D721Med (cell line): Measurements from ENCODE around the gene RIPOR2.

Experiments used
- DNase-seq: peaks from one replicate; pipeline ENCODE4 v3.0.0; 2011; ENCODE audit warnings: low spot score; ENCODE audit not compliant: insufficient read length
- FAIRE-seq: peaks from 2 replicates; lab custom pipeline; 2011; peaks lifted over from hg19 to GRCh38; lab: Jason Lieb, UNC
- TF ChIP-seq, protein P1 (sequence below): IDR thresholded peaks from 2 replicates; pipeline ENCODE4 v1.5.1; 2012; ENCODE audit warnings: mild to moderate bottlenecking, control low read depth; ENCODE audit not compliant: insufficient read depth; ENCODE audit errors: missing control alignments

The RIPOR2 gene

DNA sequence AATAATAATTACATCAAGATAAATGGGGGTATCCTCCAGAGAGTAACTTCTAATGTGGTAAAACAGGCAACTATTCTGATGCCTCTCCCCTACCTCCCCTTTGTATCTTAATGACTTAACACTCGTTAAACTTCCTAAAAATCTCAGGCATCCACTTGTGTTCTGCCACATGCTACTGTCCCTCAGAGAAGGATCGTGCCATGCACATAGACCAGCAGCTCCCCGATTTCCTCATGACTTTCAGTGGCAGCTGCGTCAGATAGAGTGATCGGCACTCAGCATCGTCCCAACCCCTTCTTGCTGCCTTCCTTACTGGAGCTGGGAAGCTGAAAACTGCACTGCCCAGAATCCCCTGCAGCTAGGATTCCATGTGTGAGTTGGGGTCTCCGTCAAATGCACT is 32.1 kb downstream of the RIPOR2 start:
- DNase-seq (no peak), FAIRE-seq (no peak)
- TF ChIP-seq, protein P1, sequence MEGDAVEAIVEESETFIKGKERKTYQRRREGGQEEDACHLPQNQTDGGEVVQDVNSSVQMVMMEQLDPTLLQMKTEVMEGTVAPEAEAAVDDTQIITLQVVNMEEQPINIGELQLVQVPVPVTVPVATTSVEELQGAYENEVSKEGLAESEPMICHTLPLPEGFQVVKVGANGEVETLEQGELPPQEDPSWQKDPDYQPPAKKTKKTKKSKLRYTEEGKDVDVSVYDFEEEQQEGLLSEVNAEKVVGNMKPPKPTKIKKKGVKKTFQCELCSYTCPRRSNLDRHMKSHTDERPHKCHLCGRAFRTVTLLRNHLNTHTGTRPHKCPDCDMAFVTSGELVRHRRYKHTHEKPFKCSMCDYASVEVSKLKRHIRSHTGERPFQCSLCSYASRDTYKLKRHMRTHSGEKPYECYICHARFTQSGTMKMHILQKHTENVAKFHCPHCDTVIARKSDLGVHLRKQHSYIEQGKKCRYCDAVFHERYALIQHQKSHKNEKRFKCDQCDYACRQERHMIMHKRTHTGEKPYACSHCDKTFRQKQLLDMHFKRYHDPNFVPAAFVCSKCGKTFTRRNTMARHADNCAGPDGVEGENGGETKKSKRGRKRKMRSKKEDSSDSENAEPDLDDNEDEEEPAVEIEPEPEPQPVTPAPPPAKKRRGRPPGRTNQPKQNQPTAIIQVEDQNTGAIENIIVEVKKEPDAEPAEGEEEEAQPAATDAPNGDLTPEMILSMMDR, result no peak

GRCh38 chr6:24902782-24903181 is 33.0 kb downstream of the RIPOR2 start:
- no peak for FAIRE-seq
- DNase-seq, result no peak
- TF ChIP-seq, protein P1, result no peak

GRCh38 chr6:24901698-24902328 is 33.9 kb downstream of the RIPOR2 start:
- TF ChIP-seq, protein P1, result no peak
- FAIRE-seq, result no peak

GRCh38 chr6:24900917-24901697 is 34.7 kb downstream of the RIPOR2 start:
- TF ChIP-seq, protein P1, result no peak
- no peak for DNase-seq
- no peak for FAIRE-seq

More at GRCh38 chr6:24901698-24902328, 33.9 kb downstream of the RIPOR2 start:
- no peak for DNase-seq

DNA sequence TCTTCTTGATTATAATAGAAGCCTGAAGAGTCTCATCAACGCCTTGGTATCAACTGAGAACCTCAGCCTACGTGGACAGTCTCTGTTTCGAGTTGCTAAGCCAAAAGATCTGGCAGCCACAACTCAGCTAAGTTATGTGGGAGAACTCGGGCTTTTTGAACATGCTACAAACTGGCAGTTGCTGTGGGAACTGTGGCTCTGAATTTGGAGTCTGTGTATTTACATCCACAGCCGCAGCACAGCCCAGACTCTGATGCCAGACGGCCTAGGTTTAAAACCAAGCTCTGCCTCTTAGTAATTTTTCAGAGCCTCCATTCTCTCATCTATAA is 35.8 kb downstream of the RIPOR2 start:
- DNase-seq (no peak), FAIRE-seq (no peak)
- TF ChIP-seq, protein P1, result no peak

DNA sequence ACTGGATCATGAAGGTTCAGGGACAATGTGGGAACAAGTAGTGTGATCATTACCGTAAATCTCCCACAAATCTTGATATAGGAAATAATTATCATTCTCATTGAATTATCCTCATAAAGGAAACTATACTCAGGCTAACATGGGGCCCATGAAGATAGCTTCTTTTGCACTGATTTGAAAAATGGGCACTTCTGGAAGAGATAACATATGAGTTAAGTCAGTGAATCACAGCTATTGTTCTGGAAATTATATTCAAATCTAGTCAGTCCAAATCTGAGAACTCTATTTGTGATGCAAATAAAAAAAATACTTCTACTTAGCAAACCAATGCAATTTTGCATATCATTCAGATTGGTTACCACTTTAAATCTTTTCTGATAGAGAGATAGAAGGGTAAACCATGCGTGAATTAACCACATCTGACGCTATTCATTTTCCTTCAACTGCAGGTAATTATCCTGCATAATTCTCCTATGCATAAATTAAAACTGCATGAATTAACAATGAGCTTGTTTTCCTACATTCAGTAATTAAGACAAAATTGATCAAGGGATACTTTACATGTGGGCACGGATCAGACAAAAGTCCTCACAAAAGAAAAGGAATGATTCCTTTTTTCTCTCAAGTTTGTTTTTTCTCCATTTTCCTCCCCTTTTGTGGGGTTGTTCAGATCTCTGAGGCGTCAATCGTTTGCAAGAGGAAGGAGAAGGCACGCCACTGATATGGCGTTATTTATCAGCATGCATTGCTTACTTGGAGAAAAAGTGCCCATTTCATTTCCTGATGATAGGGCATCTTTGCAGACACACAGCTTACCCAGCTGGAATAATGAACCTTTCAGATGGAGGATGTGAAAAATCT is 36.4 kb downstream of the RIPOR2 start:
- TF ChIP-seq, protein P1, result no peak
- no peak for DNase-seq
- no peak for FAIRE-seq
